ENCODE results near the gene DDX51. TPM values are rescaled to one million over a fixed set of nuclear protein-coding genes. Genes with fewer than 3 reads are reported as not detected.

The DDX51 gene
- total and polyA plus RNA-seq, 2 of the 4 experiments (the other 2 are of a cell fraction) = 3.8 to 14.5 TPM

DNA sequence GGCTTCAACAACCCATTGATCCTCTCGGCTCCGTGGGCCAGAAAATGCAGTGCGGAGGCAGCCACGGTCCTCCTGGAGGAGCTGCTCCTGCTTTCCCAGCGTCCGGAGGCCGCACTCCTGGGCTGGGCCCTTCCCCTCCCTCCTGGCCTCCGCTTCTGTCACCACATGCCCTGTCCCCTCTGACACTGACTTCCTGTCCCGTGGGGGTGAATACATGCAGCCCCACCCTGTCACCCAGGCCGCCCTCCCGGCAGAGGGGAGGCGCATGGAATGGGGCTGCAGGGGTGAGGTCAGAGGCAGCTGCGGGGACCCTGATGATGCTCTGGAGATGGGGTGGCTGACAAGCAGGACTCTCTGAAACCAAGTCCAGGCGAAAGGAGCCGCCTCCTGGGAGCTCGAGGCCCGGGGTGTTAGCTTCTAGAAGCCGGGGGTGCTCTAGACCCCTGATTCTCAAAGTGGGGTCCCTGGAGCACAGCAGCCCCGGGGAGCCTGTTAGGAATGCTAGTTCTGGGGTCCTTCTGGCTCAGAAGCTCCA lies 32.3 kb upstream of the DDX51 start:
- intact Hi-C loops (cut with micrococcal nuclease) = no loop called here
- H2AK5ac ChIP-seq (ENCODE audit: low read depth, low read length) = no peak overlapping the region
- no peak overlapping the region for H3K4me3 ChIP-seq (ENCODE audit: insufficient read depth, low read depth, low read length)
- BruUV-seq (replicated peaks) = no TSS peak
- no peak overlapping the region for H4K5ac ChIP-seq (ENCODE audit: low read depth, low read length)
- whole genome bisulfite sequencing, 2 experiments (ENCODE audit: extremely low coverage in 2 of 2, insufficient read length in 1 of 2) = 58% methylated on average over 9 of the region's 19 CpGs; no CpG with 5 or more reads in 1 of the 2 experiments
- no peak for DNase-seq
- POLR2A ChIA-PET (ENCODE audit: unreplicated experiment) = no interaction called here
- H3K9me3 ChIP-seq (ENCODE audit: control insufficient read depth, insufficient read depth, low read length) = no peaks in the 10 kb centered on the region
- H3K56ac ChIP-seq (ENCODE audit: extremely low read depth, insufficient read depth, low read length) = no peak overlapping the region
- no peaks in the 10 kb centered on the region for H3K9me1 ChIP-seq (ENCODE audit: insufficient read depth, low read length)
- H3K27me3 ChIP-seq (ENCODE audit: control insufficient read depth, insufficient read depth, low read length) = peaks cover 64% of the 10 kb centered on the region
- no peak overlapping the region for H3K4me2 ChIP-seq (ENCODE audit: low read depth, low read length)
- no peak overlapping the region for H2BK15ac ChIP-seq (ENCODE audit: low read depth, low read length)
- no peaks in the 10 kb centered on the region for H4K20me1 ChIP-seq (ENCODE audit: insufficient read depth, low read length)
- dilution Hi-C loops (cut with HindIII; ENCODE audit: low sequenced_read_pairs, unreplicated experiment) = no loop called here
- no peak overlapping the region for H4K91ac ChIP-seq (ENCODE audit: insufficient read depth, low read depth, low read length)
- H3K4ac ChIP-seq (ENCODE audit: low read depth, low read length) = no peak overlapping the region
- no peak overlapping the region for H3K27ac ChIP-seq (ENCODE audit: insufficient read depth, low read length)
- no peak overlapping the region for H2BK120ac ChIP-seq (ENCODE audit: low read depth, low read length)
- no peaks in the 10 kb centered on the region for H3K36me3 ChIP-seq (ENCODE audit: control insufficient read depth, insufficient read depth, low read length)
- CTCF ChIA-PET = no interaction called here
- H3K23ac ChIP-seq (ENCODE audit: low read depth, low read length) = no peak overlapping the region
- in situ Hi-C loops (cut with MboI; ENCODE audit: low sequenced_read_pairs) = no loop called here
- H4K8ac ChIP-seq (ENCODE audit: low read depth in 2 of 2, low read length in 2 of 2) = no peak overlapping the region
- H2BK5ac ChIP-seq (ENCODE audit: low read depth, low read length, poor library complexity, severe bottlenecking) = no peak overlapping the region
- ATAC-seq (ENCODE audit: low read depth) = no peak
- H3K9ac ChIP-seq (ENCODE audit: low read depth, low read length) = no peak overlapping the region
- no peak overlapping the region for H2AFZ ChIP-seq (replicated peaks; ENCODE audit: low read length, poor library complexity)
- H3K79me1 ChIP-seq (ENCODE audit: low read depth in 1 of 2, low read length in 2 of 2) = no peaks in the 10 kb centered on the region
- H2BK20ac ChIP-seq (ENCODE audit: low read depth, low read length) = no peak overlapping the region
- no peak for TF ChIP-seq MAFK (IDR thresholded peaks at IDR 0.05; ENCODE audit: low read depth, low read length)
- TF ChIP-seq POLR2A (IDR thresholded peaks at IDR 0.05; ENCODE audit: low read depth, low read length) = no peak
- no peak for TF ChIP-seq NFE2L2 (IDR thresholded peaks at IDR 0.05; ENCODE audit: low read depth, low read length)
- TF ChIP-seq CHD1 (IDR thresholded peaks at IDR 0.05; ENCODE audit: low read depth, low read length) = no peak
- TF ChIP-seq FOS (IDR thresholded peaks at IDR 0.05; ENCODE audit: low read depth, low read length) = no peak
- no peak overlapping the region for H3K18ac ChIP-seq (ENCODE audit: low read depth, low read length)
- no peaks in the 10 kb centered on the region for H3K4me1 ChIP-seq (ENCODE audit: control insufficient read depth, insufficient read depth, low read length)
- H2AK9ac ChIP-seq (replicated peaks; ENCODE audit: low read depth, low read length, poor library complexity) = peak overlapping the region; percentile 24
- no peak overlapping the region for H3K14ac ChIP-seq (replicated peaks; ENCODE audit: low read depth, low read length)
